ENCODE results near the gene CD101. TPM values are rescaled to one million over a fixed set of nuclear protein-coding genes. Genes with fewer than 3 reads are reported as not detected.

The CD101 gene
- total RNA-seq, result 1 to 10 TPM in 1 of 4 donors, under 1 TPM in 2, not detected in 1; under 0.01 to 2.9 (median 0.59) TPM

GRCh38 chr1:117001254-117001927 is at the start of gene CD101:
CD101 (plus strand) TSS chr1:117001760; CDS start chr1:117001818, 58 bp downstream.
- H3K4me1 ChIP-seq, result no peaks in the 10 kb centered on the region
- no peaks in the 10 kb centered on the region for H3K36me3 ChIP-seq
- no peak within 1 kb of the TSS for H3K4me3 ChIP-seq
- no peak for DNase-seq (ENCODE audit: low spot score in 2 of 2)
- no peaks in the 10 kb centered on the region for H3K9me3 ChIP-seq
- WGBS, 2 donors, result 83 to 89% methylated on average over 3 of the region's 3 CpGs
- no peaks in the 10 kb centered on the region for H3K27me3 ChIP-seq
- TF ChIP-seq POLR2A (IDR thresholded peaks at IDR 0.05), result no peak
- no peak for TF ChIP-seq EP300 (IDR thresholded peaks at IDR 0.05)
- TF ChIP-seq CTCF (IDR thresholded peaks at IDR 0.05), result no peak
- peak within 1 kb of the TSS in 1 of 4 donors; percentile 53 for H3K27ac ChIP-seq

- Histone ChIP-seq H3K27me3 (no peaks in the 10 kb centered on the region), H3K27ac (no peak overlapping the region), H3K4me3 (no peak overlapping the region), H3K9me3 (no peaks in the 10 kb centered on the region), H3K36me3 (no peaks in the 10 kb centered on the region), H3K4me1 (peaks cover 0 to 10% (median 0%) of the 10 kb centered on the region in 4 donors)
- WGBS, 2 donors, result 85 to 96% methylated on average over 2 of the region's 2 CpGs
- no peak for DNase-seq (ENCODE audit: low spot score in 2 of 2)
- no peak for TF ChIP-seq POLR2A (IDR thresholded peaks at IDR 0.05)
- no peak for TF ChIP-seq CTCF (IDR thresholded peaks at IDR 0.05)
- TF ChIP-seq EP300 (IDR thresholded peaks at IDR 0.05), result no peak
Observed at GRCh38 chr1:116952738-116953275, 48.8 kb upstream of the CD101 start.

- H3K4me3 ChIP-seq, result no peak overlapping the region
- TF ChIP-seq EP300 (IDR thresholded peaks at IDR 0.05) (peak in 1 of 2 donors; percentile 34), CTCF (IDR thresholded peaks at IDR 0.05) (no peak)
- H3K27ac ChIP-seq, result no peak overlapping the region
- H3K9me3 ChIP-seq, result no peaks in the 10 kb centered on the region
- H3K27me3 ChIP-seq, result no peaks in the 10 kb centered on the region
- peaks cover 0 to 10% (median 0%) of the 10 kb centered on the region in 4 donors for H3K4me1 ChIP-seq
- H3K36me3 ChIP-seq, result no peaks in the 10 kb centered on the region
- DNase-seq (ENCODE audit: low spot score in 2 of 2), result no peak
- WGBS, 2 donors, result 76 to 81% methylated on average over 3 of the region's 3 CpGs
Observed at GRCh38 chr1:116954440-116954839, 47.1 kb upstream of the CD101 start.

GRCh38 chr1:116956378-116956777 is 45.2 kb upstream of the CD101 start:
- Histone ChIP-seq H3K4me1 (no peaks in the 10 kb centered on the region), H3K36me3 (peaks cover 0 to 4% (median 0%) of the 10 kb centered on the region in 3 donors), H3K27me3 (no peaks in the 10 kb centered on the region), H3K4me3 (no peak overlapping the region), H3K9me3 (no peaks in the 10 kb centered on the region), H3K27ac (no peak overlapping the region)
- WGBS, 2 donors, result 93% methylated on average over 7 of the region's 7 CpGs
- no peak for DNase-seq (ENCODE audit: low spot score in 2 of 2)
- no peak for TF ChIP-seq CTCF (IDR thresholded peaks at IDR 0.05)
- no peak for TF ChIP-seq POLR2A (IDR thresholded peaks at IDR 0.05)
- TF ChIP-seq EP300 (IDR thresholded peaks at IDR 0.05), result no peak

- 71 to 79% methylated on average over 4 of the region's 4 CpGs for WGBS, 2 donors
- DNase-seq (ENCODE audit: low spot score in 2 of 2), result no peak
- Histone ChIP-seq H3K36me3 (peaks cover 0 to 6% (median 0%) of the 10 kb centered on the region in 3 donors), H3K9me3 (no peaks in the 10 kb centered on the region), H3K27me3 (no peaks in the 10 kb centered on the region), H3K4me3 (no peak overlapping the region), H3K4me1 (no peaks in the 10 kb centered on the region), H3K27ac (no peak overlapping the region)
- TF ChIP-seq EP300 (IDR thresholded peaks at IDR 0.05), result no peak
Observed at GRCh38 chr1:116957646-116958045, 43.9 kb upstream of the CD101 start.
